SK-N-SH treated with all-trans-retinoic acid at 6 μM for 48 hours (cell line): ENCODE measurements around the gene NEUROD6.

Experiments
- ATAC-seq: fragments of 200-7000 bp; cut with Tn5 transposase; 3 replicates; pipeline ENCODE4 v1.9.1; 2020; ENCODE audit warnings: mild to moderate bottlenecking, moderate library complexity
- ARNTL ChIP-seq: fragments of 450-650 bp; formaldehyde crosslinking; IDR thresholded peaks from 2 replicates; pipeline ENCODE4 v1.5.0; 2020; ENCODE audit warnings: low read depth, mild to moderate bottlenecking, moderate library complexity, borderline replicate concordance
- CREB5 ChIP-seq: fragments of 250-450 bp; sonication (Bioruptor Pico); IDR thresholded peaks from 2 replicates; pipeline ENCODE4 v1.5.1; 2020; ENCODE audit warnings: low read depth, mild to moderate bottlenecking, moderate library complexity
- CSDC2 ChIP-seq: fragments of 250-450 bp; sonication (Bioruptor Pico); IDR thresholded peaks from 2 replicates; pipeline ENCODE4 v1.5.0; 2020; ENCODE audit warnings: mild to moderate bottlenecking, moderate library complexity
- CSRNP3 ChIP-seq: fragments of 250-450 bp; sonication (Bioruptor Pico); IDR thresholded peaks from 2 replicates; pipeline ENCODE4 v1.5.1; 2021; ENCODE audit warnings: mild to moderate bottlenecking, moderate library complexity
- ESRRG ChIP-seq: fragments of 250-450 bp; sonication (Bioruptor Pico); IDR thresholded peaks from 2 replicates; pipeline ENCODE4 v1.6.1; 2021; ENCODE audit warnings: mild to moderate bottlenecking
- GLIS3 ChIP-seq: fragments of 250-450 bp; sonication (Bioruptor Pico); IDR thresholded peaks from 2 replicates; pipeline ENCODE4 v1.5.0; 2020; ENCODE audit warnings: mild to moderate bottlenecking, moderate library complexity
- ISL1 ChIP-seq: fragments of 250-450 bp; sonication (Bioruptor Pico); IDR thresholded peaks from 2 replicates; pipeline ENCODE4 v2.1.2; 2022; ENCODE audit warnings: mild to moderate bottlenecking, moderate library complexity
- OSR1 ChIP-seq: fragments of 250-450 bp; sonication (Bioruptor Pico); IDR thresholded peaks from 2 replicates; pipeline ENCODE4 v1.8.0; 2022; ENCODE audit warnings: moderate library complexity, mild to moderate bottlenecking, inconsistent platforms
- POU6F1 ChIP-seq: fragments of 250-450 bp; sonication (Bioruptor Pico); IDR thresholded peaks from 2 replicates; pipeline ENCODE4 v1.8.0; 2021; ENCODE audit warnings: low read depth, mild to moderate bottlenecking, moderate library complexity, borderline replicate concordance
- PPARA ChIP-seq: fragments of 250-450 bp; sonication (Bioruptor Pico); IDR thresholded peaks from 2 replicates; pipeline ENCODE4 v1.5.0; 2020; ENCODE audit warnings: mild to moderate bottlenecking, borderline replicate concordance
- RARB ChIP-seq: fragments of 250-450 bp; sonication (Bioruptor Pico); IDR thresholded peaks from 2 replicates; pipeline ENCODE4 v1.8.0; 2021; ENCODE audit warnings: mild to moderate bottlenecking, moderate library complexity
- SNAI2 ChIP-seq: fragments of 250-450 bp; sonication (Bioruptor Pico); IDR thresholded peaks from 2 replicates; pipeline ENCODE4 v1.5.0; 2020; ENCODE audit warnings: mild to moderate bottlenecking, moderate library complexity
- TCF4 ChIP-seq: fragments of 250-450 bp; sonication (Bioruptor Pico); IDR thresholded peaks from 2 replicates; pipeline ENCODE4 v1.8.0; 2021; ENCODE audit warnings: mild to moderate bottlenecking, moderate library complexity, borderline replicate concordance
- TOX ChIP-seq: fragments of 250-450 bp; sonication (Bioruptor Pico); IDR thresholded peaks from 2 replicates; pipeline ENCODE4 v1.8.0; 2021; ENCODE audit warnings: mild to moderate bottlenecking, moderate library complexity, borderline replicate concordance
- TSHZ2 ChIP-seq: fragments of 250-450 bp; sonication (Bioruptor Pico); IDR thresholded peaks from 2 replicates; pipeline ENCODE4 v1.5.0; 2020; ENCODE audit warnings: mild to moderate bottlenecking, moderate library complexity
- ZC3H10 ChIP-seq: fragments of 250-450 bp; sonication (Bioruptor Pico); IDR thresholded peaks from 2 replicates; pipeline ENCODE4 v1.5.1; 2021; ENCODE audit warnings: mild to moderate bottlenecking, moderate library complexity
- ZFP3 ChIP-seq: fragments of 250-450 bp; sonication (Bioruptor Pico); IDR thresholded peaks from 2 replicates; pipeline ENCODE4 v1.5.0; 2020; ENCODE audit warnings: mild to moderate bottlenecking, moderate library complexity
- ZFP30 ChIP-seq: fragments of 450-650 bp; formaldehyde crosslinking; IDR thresholded peaks from 2 replicates; pipeline ENCODE4 v1.5.0; 2022; ENCODE audit warnings: mild to moderate bottlenecking, moderate library complexity
- ZNF565 ChIP-seq: fragments of 450-650 bp; formaldehyde crosslinking; conservative IDR thresholded peaks from 2 replicates; pipeline ENCODE4 v1.5.0; 2020; ENCODE audit warnings: low read depth, mild to moderate bottlenecking, moderate library complexity
- ZNF70 ChIP-seq: fragments of 450-650 bp; formaldehyde crosslinking; IDR thresholded peaks from 2 replicates; pipeline ENCODE4 v1.5.0; 2020; ENCODE audit warnings: mild to moderate bottlenecking, moderate library complexity
- ZNF8 ChIP-seq: fragments of 450-650 bp; formaldehyde crosslinking; IDR thresholded peaks from 2 replicates; pipeline ENCODE4 v1.5.0; 2020; ENCODE audit warnings: mild to moderate bottlenecking, moderate library complexity
- TF ChIP-seq, protein P1 (sequence below): fragments of 250-450 bp; sonication (Bioruptor Pico); IDR thresholded peaks from 2 replicates; pipeline ENCODE4 v1.8.0; 2020; ENCODE audit warnings: mild to moderate bottlenecking, moderate library complexity, borderline replicate concordance

Gene NEUROD6

GRCh38 chr7:31370609-31371008 is 30.1 kb upstream of the NEUROD6 start:
- TF ChIP-seq ZNF565 (CRISPR knock-in tag) (no peak), PPARA (no peak), ZC3H10 (CRISPR knock-in tag) (no peak), ISL1 (CRISPR knock-in tag) (no peak), TOX (no peak), ZFP3 (CRISPR knock-in tag) (no peak), ZNF70 (CRISPR knock-in tag) (no peak), ZNF8 (CRISPR knock-in tag) (no peak), SNAI2 (CRISPR knock-in tag) (no peak), ESRRG (CRISPR knock-in tag) (no peak)
- TF ChIP-seq, protein P1, sequence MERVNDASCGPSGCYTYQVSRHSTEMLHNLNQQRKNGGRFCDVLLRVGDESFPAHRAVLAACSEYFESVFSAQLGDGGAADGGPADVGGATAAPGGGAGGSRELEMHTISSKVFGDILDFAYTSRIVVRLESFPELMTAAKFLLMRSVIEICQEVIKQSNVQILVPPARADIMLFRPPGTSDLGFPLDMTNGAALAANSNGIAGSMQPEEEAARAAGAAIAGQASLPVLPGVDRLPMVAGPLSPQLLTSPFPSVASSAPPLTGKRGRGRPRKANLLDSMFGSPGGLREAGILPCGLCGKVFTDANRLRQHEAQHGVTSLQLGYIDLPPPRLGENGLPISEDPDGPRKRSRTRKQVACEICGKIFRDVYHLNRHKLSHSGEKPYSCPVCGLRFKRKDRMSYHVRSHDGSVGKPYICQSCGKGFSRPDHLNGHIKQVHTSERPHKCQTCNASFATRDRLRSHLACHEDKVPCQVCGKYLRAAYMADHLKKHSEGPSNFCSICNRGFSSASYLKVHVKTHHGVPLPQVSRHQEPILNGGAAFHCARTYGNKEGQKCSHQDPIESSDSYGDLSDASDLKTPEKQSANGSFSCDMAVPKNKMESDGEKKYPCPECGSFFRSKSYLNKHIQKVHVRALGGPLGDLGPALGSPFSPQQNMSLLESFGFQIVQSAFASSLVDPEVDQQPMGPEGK (CRISPR knock-in tag): no peak

DNA sequence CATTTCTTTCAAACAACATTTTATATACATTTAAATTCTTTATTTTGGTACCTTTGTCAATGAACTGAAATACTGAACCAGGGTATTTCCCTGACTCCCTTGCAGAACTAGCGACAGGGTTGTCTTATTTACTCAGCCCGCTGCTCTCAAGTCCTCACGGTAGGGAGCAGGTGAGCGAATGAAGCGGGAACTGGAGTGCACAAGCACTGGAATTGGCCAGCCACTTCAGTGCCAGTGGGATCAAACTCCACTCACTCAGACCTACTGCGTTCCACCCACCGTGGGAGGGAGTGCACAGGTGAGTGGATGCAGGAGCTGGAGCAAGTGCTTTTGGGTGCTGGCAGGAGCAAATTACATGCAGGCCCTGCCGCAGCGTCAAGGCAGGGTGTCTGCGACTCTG is 28.1 kb upstream of the NEUROD6 start:
- ATAC-seq: no peak
- no peak for TF ChIP-seq ISL1 (CRISPR knock-in tag)
- no peak for TF ChIP-seq CSDC2
- TF ChIP-seq ZNF70 (CRISPR knock-in tag): no peak
- no peak for TF ChIP-seq TCF4 (CRISPR knock-in tag)

More at GRCh38 chr7:31370609-31371008, 30.1 kb upstream of the NEUROD6 start:
- ATAC-seq: no peak

GRCh38 chr7:31363496-31363895 is 23.0 kb upstream of the NEUROD6 start:
- no peak for TF ChIP-seq CSRNP3 (CRISPR knock-in tag)
- no peak for TF ChIP-seq SNAI2 (CRISPR knock-in tag)
- no peak for TF ChIP-seq CREB5 (CRISPR knock-in tag)
- TF ChIP-seq ZFP3 (CRISPR knock-in tag): no peak
- ATAC-seq: no peak

- ATAC-seq: no peak
- TF ChIP-seq TSHZ2 (CRISPR knock-in tag): no peak
- TF ChIP-seq CSDC2: no peak
- TF ChIP-seq ZFP30 (CRISPR knock-in tag): no peak
- TF ChIP-seq ARNTL: no peak
- TF ChIP-seq POU6F1: no peak
- TF ChIP-seq OSR1: no peak
- TF ChIP-seq ZFP3 (CRISPR knock-in tag): no peak
- TF ChIP-seq ISL1 (CRISPR knock-in tag): no peak
- TF ChIP-seq GLIS3 (CRISPR knock-in tag): no peak
- TF ChIP-seq ZNF70 (CRISPR knock-in tag): no peak
- no peak for TF ChIP-seq SNAI2 (CRISPR knock-in tag)
- no peak for TF ChIP-seq PPARA
- TF ChIP-seq ZNF565 (CRISPR knock-in tag): no peak
- no peak for TF ChIP-seq TCF4 (CRISPR knock-in tag)
- TF ChIP-seq, protein P1 (CRISPR knock-in tag): no peak
- TF ChIP-seq RARB (CRISPR knock-in tag): no peak
Measured at GRCh38 chr7:31363051-31363450, 22.5 kb upstream of the NEUROD6 start.
